K562 treated with DMSO at 1 percent for 24 hours (cell line): ENCODE measurements around the gene PGAP1. TPM values are rescaled to one million over a fixed set of nuclear protein-coding genes. Genes with fewer than 3 reads are reported as not detected.

Experiments
- total RNA-seq: library from RNA; unstranded; fragments of 300-600 nt; gene quantifications from 2 replicates; pipeline ENCODE4 v1.2.3, GENCODE V29; 2022; ENCODE audit warnings: low read depth; ENCODE audit not compliant: insufficient read depth

Gene PGAP1, protein sequence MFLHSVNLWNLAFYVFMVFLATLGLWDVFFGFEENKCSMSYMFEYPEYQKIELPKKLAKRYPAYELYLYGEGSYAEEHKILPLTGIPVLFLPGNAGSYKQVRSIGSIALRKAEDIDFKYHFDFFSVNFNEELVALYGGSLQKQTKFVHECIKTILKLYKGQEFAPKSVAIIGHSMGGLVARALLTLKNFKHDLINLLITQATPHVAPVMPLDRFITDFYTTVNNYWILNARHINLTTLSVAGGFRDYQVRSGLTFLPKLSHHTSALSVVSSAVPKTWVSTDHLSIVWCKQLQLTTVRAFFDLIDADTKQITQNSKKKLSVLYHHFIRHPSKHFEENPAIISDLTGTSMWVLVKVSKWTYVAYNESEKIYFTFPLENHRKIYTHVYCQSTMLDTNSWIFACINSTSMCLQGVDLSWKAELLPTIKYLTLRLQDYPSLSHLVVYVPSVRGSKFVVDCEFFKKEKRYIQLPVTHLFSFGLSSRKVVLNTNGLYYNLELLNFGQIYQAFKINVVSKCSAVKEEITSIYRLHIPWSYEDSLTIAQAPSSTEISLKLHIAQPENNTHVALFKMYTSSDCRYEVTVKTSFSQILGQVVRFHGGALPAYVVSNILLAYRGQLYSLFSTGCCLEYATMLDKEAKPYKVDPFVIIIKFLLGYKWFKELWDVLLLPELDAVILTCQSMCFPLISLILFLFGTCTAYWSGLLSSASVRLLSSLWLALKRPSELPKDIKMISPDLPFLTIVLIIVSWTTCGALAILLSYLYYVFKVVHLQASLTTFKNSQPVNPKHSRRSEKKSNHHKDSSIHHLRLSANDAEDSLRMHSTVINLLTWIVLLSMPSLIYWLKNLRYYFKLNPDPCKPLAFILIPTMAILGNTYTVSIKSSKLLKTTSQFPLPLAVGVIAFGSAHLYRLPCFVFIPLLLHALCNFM
- total RNA-seq: 0.34 and 0.65 TPM in 2 replicates

DNA sequence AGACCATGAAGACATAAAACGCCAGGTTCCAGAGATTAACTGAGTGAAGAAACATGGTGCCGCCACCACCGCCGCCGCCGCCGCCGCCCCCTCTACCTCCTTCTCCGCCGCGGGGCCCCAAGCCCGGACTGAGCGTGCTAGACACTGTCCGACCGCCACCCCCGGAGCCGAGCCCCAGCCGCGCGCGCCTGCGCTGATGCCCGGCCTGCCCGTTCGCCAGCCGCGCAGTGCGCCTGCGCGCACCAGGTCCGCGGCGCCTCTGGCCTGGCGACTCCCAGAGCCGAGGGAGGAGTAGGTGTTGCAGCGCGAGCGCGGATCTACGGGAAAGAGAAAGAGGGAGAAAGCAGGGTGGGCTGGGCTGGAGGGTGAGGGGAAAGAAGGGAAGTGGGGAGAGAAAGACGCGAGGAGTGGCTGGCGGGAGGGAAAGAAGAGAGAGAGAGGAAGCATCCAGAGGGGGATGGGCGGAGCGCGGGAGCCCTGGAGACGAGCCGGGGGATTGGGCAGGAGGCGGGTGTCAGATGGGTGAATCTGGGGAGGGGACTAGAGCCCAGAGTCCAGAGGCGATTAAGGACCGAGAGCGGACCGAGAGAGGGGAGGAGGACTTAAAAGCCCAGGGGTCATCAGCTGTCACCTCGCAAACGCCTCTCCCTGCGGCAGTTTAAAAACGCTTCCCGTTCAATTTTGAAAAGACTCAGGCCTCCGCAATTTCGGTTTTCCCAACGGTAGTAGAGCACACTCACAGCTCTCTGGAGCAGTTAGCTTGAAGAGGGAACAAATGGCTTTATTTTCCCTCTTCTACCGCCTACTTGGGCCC lies at the start of gene PGAP1:
TSS of gene PGAP1 (minus strand) at position 146 of the 814 bp plus-strand sequence. CDS start at position 55, 91 bp downstream.

DNA sequence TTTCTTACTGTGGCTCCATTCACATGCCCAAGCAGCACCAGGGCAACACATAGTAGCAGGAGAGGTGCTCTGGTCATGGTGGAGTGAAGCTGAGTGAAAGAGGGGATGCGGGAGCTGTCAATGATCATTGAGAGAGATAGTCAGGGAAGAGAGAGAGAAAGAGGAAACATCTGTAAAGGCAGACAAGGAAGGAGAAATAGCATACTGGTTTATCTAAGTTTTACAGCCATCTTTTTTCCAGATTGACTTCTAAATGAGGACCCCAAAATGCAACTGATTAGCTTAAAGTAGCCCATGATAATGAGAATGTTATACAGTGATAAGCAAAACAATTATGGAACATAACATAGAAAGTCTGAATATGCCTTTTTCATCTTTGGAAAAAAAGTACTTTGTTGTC lies 117.2 kb downstream of the PGAP1 start, which contains the start of gene C2orf66:
TSS of gene C2orf66 (minus strand) at position 96 of the 400 bp plus-strand sequence. CDS start at position 77, 19 bp downstream.

Other genes with a start within 250 kb of the PGAP1 start
- 16.3 and 16.8 TPM in 2 replicates for gene GTF3C3, start 127.0 kb downstream of the PGAP1 start, total RNA-seq
- not detected in 2 replicates for gene C2orf66, start 117.4 kb downstream of the PGAP1 start, total RNA-seq